Mesodermal cell (in vitro differentiated cells): Measurements from ENCODE around the gene MEIS1.

ENCODE experiments used
- H3K27ac ChIP-seq: 2 replicates; pipeline ENCODE4 v1.7.0; 2013; ENCODE audit warnings: mild to moderate bottlenecking, low read depth, low read length, moderate library complexity; ENCODE audit not compliant: severe bottlenecking
- H3K36me3 ChIP-seq: 2 replicates; pipeline ENCODE4 v1.7.1; 2013; ENCODE audit warnings: mild to moderate bottlenecking, low read length, moderate library complexity; ENCODE audit not compliant: control insufficient read depth, insufficient read depth
- H3K4me1 ChIP-seq: one replicate; pipeline ENCODE4 v1.7.1; 2013; ENCODE audit warnings: mild to moderate bottlenecking, low read length; ENCODE audit not compliant: insufficient read depth, control insufficient read depth, poor library complexity, severe bottlenecking
- H3K4me3 ChIP-seq: 2 replicates; pipeline ENCODE4 v1.7.0; 2013; ENCODE audit warnings: low read length, control low read depth, mild to moderate bottlenecking; ENCODE audit not compliant: insufficient read depth, poor library complexity, severe bottlenecking; ENCODE audit errors: extremely low read depth
- H3K9me3 ChIP-seq: 2 replicates; pipeline ENCODE4 v1.7.1; 2013; ENCODE audit warnings: mild to moderate bottlenecking, low read length, moderate library complexity; ENCODE audit not compliant: control insufficient read depth
- WGBS, 2 experiments: methylation state at CpG; one replicate each; pipeline ENCODE4 v1.1.5; 2013; ENCODE audit warnings: missing lambda C conversion rate in 2 of 2; ENCODE audit not compliant: insufficient coverage in 2 of 2; 5-methylcytosine and 5-hydroxymethylcytosine counted together

The MEIS1 gene

GRCh38 chr2:66560683-66561082, 125.8 kb downstream of the MEIS1 start:
- Histone ChIP-seq H3K4me1 (peaks cover 11% of the 10 kb centered on the region), H3K4me3 (no peak overlapping the region), H3K9me3 (no peaks in the 10 kb centered on the region), H3K27ac (no peak overlapping the region), H3K36me3 (no peaks in the 10 kb centered on the region)
- WGBS, 2 experiments, result no CpG with 5 or more reads among the region's 2 CpGs

- no peaks in the 10 kb centered on the region for H3K9me3 ChIP-seq
- H3K36me3 ChIP-seq, result no peaks in the 10 kb centered on the region
- peaks cover 11% of the 10 kb centered on the region for H3K4me1 ChIP-seq
- WGBS, 2 experiments, result 26 to 46% methylated on average over 3 of the region's 3 CpGs
- peak overlapping the region; percentile 51 for H3K27ac ChIP-seq
- H3K4me3 ChIP-seq, result no peak overlapping the region
Observed at GRCh38 chr2:66561645-66562303, 126.8 kb downstream of the MEIS1 start.

GRCh38 chr2:66562304-66562685, 127.4 kb downstream of the MEIS1 start:
- H3K4me1 ChIP-seq, result peaks cover 11% of the 10 kb centered on the region
- no peak overlapping the region for H3K4me3 ChIP-seq
- no CpG with 5 or more reads among the region's 1 CpG for WGBS, 2 experiments
- H3K36me3 ChIP-seq, result peaks cover 2% of the 10 kb centered on the region
- H3K27ac ChIP-seq, result peak overlapping the region; percentile 51
- H3K9me3 ChIP-seq, result no peaks in the 10 kb centered on the region

GRCh38 chr2:66563473-66563872, 128.5 kb downstream of the MEIS1 start:
- no CpG with 5 or more reads among the region's 1 CpG for WGBS, 2 experiments
- peaks cover 11% of the 10 kb centered on the region for H3K4me1 ChIP-seq
- H3K36me3 ChIP-seq, result peaks cover 4% of the 10 kb centered on the region
- H3K27ac ChIP-seq, result no peak overlapping the region
- H3K9me3 ChIP-seq, result no peaks in the 10 kb centered on the region
- no peak overlapping the region for H3K4me3 ChIP-seq

GRCh38 chr2:66565291-66565690, 130.4 kb downstream of the MEIS1 start:
- H3K36me3 ChIP-seq, result peaks cover 9% of the 10 kb centered on the region
- H3K4me3 ChIP-seq, result no peak overlapping the region
- H3K27ac ChIP-seq, result no peak overlapping the region
- H3K9me3 ChIP-seq, result no peaks in the 10 kb centered on the region
- H3K4me1 ChIP-seq, result peaks cover 25% of the 10 kb centered on the region
- WGBS, 2 experiments, result no CpG with 5 or more reads among the region's 1 CpG

GRCh38 chr2:66566726-66567399, 131.9 kb downstream of the MEIS1 start:
- Histone ChIP-seq H3K4me1 (peaks cover 23% of the 10 kb centered on the region), H3K4me3 (no peak overlapping the region), H3K9me3 (no peaks in the 10 kb centered on the region), H3K36me3 (peaks cover 9% of the 10 kb centered on the region), H3K27ac (peak overlapping the region; percentile 66)
- 76 to 100% methylated on average over 1 to 2 of the region's 2 CpGs for WGBS, 2 experiments

- WGBS, 2 experiments, result no CpG with 5 or more reads among the region's 2 CpGs
- Histone ChIP-seq H3K4me1 (peaks cover 14% of the 10 kb centered on the region), H3K9me3 (no peaks in the 10 kb centered on the region), H3K4me3 (no peak overlapping the region), H3K36me3 (peaks cover 9% of the 10 kb centered on the region), H3K27ac (no peak overlapping the region)
Observed at GRCh38 chr2:66567729-66568128, 132.8 kb downstream of the MEIS1 start.

- H3K4me1 ChIP-seq, result peaks cover 14% of the 10 kb centered on the region
Observed at GRCh38 chr2:66568650-66569300, 133.8 kb downstream of the MEIS1 start.

GRCh38 chr2:66569321-66569851, 134.5 kb downstream of the MEIS1 start:
- Histone ChIP-seq H3K27ac (peak overlapping the region; percentile 84), H3K4me1 (peaks cover 14% of the 10 kb centered on the region), H3K4me3 (no peak overlapping the region), H3K36me3 (peaks cover 9% of the 10 kb centered on the region), H3K9me3 (no peaks in the 10 kb centered on the region)
- 90 to 100% methylated on average over 1 to 2 of the region's 4 CpGs for WGBS, 2 experiments

More at GRCh38 chr2:66568650-66569300, 133.8 kb downstream of the MEIS1 start:
- 93 to 100% methylated on average over 1 to 2 of the region's 4 CpGs for WGBS, 2 experiments
- Histone ChIP-seq H3K36me3 (peaks cover 9% of the 10 kb centered on the region), H3K9me3 (no peaks in the 10 kb centered on the region), H3K4me3 (no peak overlapping the region), H3K27ac (peak overlapping the region; percentile 84)

- peaks cover 9% of the 10 kb centered on the region for H3K36me3 ChIP-seq
- H3K9me3 ChIP-seq, result no peaks in the 10 kb centered on the region
- no peak overlapping the region for H3K4me3 ChIP-seq
- peak overlapping the region; percentile 84 for H3K27ac ChIP-seq
- WGBS, 2 experiments, result no CpG with 5 or more reads among the region's 2 CpGs
- H3K4me1 ChIP-seq, result peaks cover 14% of the 10 kb centered on the region
Observed at GRCh38 chr2:66569974-66570373, 135.0 kb downstream of the MEIS1 start.
